Chondrocyte (in vitro differentiated cells): ENCODE measurements around the gene ITPK1. TPM values are rescaled to one million over a fixed set of nuclear protein-coding genes. Genes with fewer than 3 reads are reported as not detected.

Experiments used
- DNase-seq: peaks from one replicate; pipeline ENCODE4 v3.0.0; 2021; ENCODE audit warnings: mixed read lengths, low spot score
- H3K27ac Mint-ChIP-seq: one replicate; pipeline ENCODE4 v1.8.0; 2021; ENCODE audit warnings: mild to moderate bottlenecking, moderate library complexity, mixed read lengths; ENCODE audit not compliant: unreplicated experiment
- H3K27me3 Mint-ChIP-seq: 2 replicates; pipeline ENCODE4 v1.8.0; 2021; ENCODE audit warnings: low read depth, mixed read lengths
- H3K36me3 Mint-ChIP-seq: 2 replicates; pipeline ENCODE4 v1.8.0; 2021; ENCODE audit warnings: low read depth, mixed read lengths
- H3K4me1 Mint-ChIP-seq: 2 replicates; pipeline ENCODE4 v1.8.0; 2021; ENCODE audit warnings: low read depth, mild to moderate bottlenecking, mixed read lengths
- H3K4me3 Mint-ChIP-seq: one replicate; pipeline ENCODE4 v1.8.0; 2021; ENCODE audit warnings: mild to moderate bottlenecking, moderate library complexity, mixed read lengths; ENCODE audit not compliant: unreplicated experiment
- H3K9me3 Mint-ChIP-seq: 2 replicates; pipeline ENCODE4 v1.8.0; 2021; ENCODE audit warnings: low read depth, mixed read lengths
- total RNA-seq: library from RNA; stranded (reverse); gene quantifications from 3 replicates; pipeline ENCODE4 v1.2.1, GENCODE V29; 2021
- TF ChIP-seq, protein P1 (sequence below): fragments of 200-600 bp; sonication (generic); IDR thresholded peaks from 2 replicates; pipeline ENCODE4 v1.5.0; 2021; ENCODE audit warnings: antibody characterized with exemption, mild to moderate bottlenecking, moderate library complexity

The ITPK1 gene
- total RNA-seq, 1 donor from 2014 or later, result 27.7 TPM

DNA sequence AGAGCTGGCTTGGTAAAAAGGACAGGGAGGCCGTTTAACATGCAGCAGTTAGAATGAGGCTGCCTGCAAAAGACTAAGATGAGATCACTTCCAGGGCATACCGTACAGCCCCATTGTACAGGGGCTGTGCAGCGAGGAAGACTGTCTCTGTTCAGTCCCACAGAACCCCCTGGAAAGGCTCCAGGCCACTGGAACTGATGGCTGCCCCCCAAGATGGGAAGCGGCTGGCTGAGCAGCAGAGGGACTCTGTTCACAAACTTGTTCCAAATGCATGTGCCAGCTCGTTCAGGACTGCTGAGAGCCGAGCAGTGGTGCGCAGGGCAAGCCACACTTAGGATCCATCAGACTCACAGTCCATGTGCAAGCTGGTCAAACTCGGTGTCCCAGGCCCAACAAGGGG is 109.9 kb downstream of the ITPK1 start:
- Mint-ChIP-seq H3K27me3 (peaks cover 1% of the 10 kb centered on the region), H3K4me1 (peaks cover 44% of the 10 kb centered on the region), H3K9me3 (no peaks in the 10 kb centered on the region), H3K27ac (no peak overlapping the region), H3K36me3 (peaks cover 3% of the 10 kb centered on the region), H3K4me3 (no peak overlapping the region)
- TF ChIP-seq, protein P1, sequence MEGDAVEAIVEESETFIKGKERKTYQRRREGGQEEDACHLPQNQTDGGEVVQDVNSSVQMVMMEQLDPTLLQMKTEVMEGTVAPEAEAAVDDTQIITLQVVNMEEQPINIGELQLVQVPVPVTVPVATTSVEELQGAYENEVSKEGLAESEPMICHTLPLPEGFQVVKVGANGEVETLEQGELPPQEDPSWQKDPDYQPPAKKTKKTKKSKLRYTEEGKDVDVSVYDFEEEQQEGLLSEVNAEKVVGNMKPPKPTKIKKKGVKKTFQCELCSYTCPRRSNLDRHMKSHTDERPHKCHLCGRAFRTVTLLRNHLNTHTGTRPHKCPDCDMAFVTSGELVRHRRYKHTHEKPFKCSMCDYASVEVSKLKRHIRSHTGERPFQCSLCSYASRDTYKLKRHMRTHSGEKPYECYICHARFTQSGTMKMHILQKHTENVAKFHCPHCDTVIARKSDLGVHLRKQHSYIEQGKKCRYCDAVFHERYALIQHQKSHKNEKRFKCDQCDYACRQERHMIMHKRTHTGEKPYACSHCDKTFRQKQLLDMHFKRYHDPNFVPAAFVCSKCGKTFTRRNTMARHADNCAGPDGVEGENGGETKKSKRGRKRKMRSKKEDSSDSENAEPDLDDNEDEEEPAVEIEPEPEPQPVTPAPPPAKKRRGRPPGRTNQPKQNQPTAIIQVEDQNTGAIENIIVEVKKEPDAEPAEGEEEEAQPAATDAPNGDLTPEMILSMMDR, result no peak
- no peak for DNase-seq

GRCh38 chr14:93005135-93005813 is 110.5 kb downstream of the ITPK1 start:
- no peak overlapping the region for H3K27ac Mint-ChIP-seq
- H3K27me3 Mint-ChIP-seq, result peaks cover 1% of the 10 kb centered on the region
- no peaks in the 10 kb centered on the region for H3K9me3 Mint-ChIP-seq
- peaks cover 3% of the 10 kb centered on the region for H3K36me3 Mint-ChIP-seq
- peaks cover 44% of the 10 kb centered on the region for H3K4me1 Mint-ChIP-seq
- no peak overlapping the region for H3K4me3 Mint-ChIP-seq
- TF ChIP-seq, protein P1, result no peak
- no peak for DNase-seq

GRCh38 chr14:93004699-93005082 is 111.0 kb downstream of the ITPK1 start:
- H3K4me3 Mint-ChIP-seq, result no peak overlapping the region
- peaks cover 44% of the 10 kb centered on the region for H3K4me1 Mint-ChIP-seq
- no peaks in the 10 kb centered on the region for H3K27me3 Mint-ChIP-seq
- H3K27ac Mint-ChIP-seq, result no peak overlapping the region
- peaks cover 2% of the 10 kb centered on the region for H3K36me3 Mint-ChIP-seq
- TF ChIP-seq, protein P1, result no peak
- no peaks in the 10 kb centered on the region for H3K9me3 Mint-ChIP-seq
- DNase-seq, result no peak

DNA sequence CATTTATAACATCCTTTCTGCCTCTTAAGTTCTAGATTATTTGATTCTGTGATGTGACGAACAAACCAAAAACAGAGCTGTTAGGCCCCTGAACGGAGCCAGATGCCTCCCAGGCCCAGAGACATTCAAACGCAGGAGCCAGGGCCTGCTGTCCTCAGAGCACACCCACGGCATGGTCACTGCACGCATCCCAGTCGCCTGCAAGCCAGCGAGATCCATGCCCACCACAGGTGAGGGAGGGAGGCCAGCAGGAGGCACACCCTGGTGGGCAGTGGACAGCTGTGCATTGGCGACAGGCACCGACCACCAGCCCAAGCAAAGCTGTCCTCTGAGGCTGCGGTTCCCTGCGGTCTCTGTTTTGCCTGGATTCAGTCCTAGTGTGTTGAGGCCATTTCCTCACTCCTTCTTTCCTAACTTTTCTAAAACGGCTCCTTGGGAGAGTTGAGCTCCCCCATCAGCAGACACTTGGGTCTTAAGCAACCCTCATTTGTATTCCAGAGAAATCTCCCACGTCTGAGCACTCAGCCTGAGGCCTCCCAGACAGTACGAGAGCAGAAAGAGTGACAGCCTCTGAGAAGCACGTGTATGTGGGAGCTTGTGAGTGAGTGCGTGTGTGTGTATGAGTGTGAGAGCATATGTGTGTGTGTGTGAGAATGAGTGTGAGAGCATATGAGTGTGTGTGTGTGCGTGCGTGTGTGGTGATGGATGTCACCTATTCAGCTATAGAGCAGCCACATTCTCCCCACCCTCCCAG is 111.6 kb downstream of the ITPK1 start:
- TF ChIP-seq, protein P1, result no peak
- Mint-ChIP-seq H3K36me3 (peaks cover 2% of the 10 kb centered on the region), H3K27me3 (no peaks in the 10 kb centered on the region), H3K4me3 (no peak overlapping the region), H3K27ac (no peak overlapping the region), H3K4me1 (peaks cover 44% of the 10 kb centered on the region), H3K9me3 (no peaks in the 10 kb centered on the region)
- no peak for DNase-seq

GRCh38 chr14:93002851-93003298 is 112.8 kb downstream of the ITPK1 start:
- Mint-ChIP-seq H3K27me3 (no peaks in the 10 kb centered on the region), H3K27ac (no peak overlapping the region), H3K36me3 (peaks cover 2% of the 10 kb centered on the region), H3K4me3 (no peak overlapping the region), H3K9me3 (no peaks in the 10 kb centered on the region), H3K4me1 (peaks cover 34% of the 10 kb centered on the region)
- DNase-seq, result no peak
- TF ChIP-seq, protein P1, result no peak
